ENCODE measurements around the gene CLUH.

CLUH gene

GRCh38 chr17:2755891-2756724 is 44.5 kb upstream of the CLUH start (continued):
- no peak for TF ChIP-seq ZFP41 (tag by site-specific recombination; IDR thresholded peaks at IDR 0.05; ENCODE audit: borderline replicate concordance)
- no peak for TF ChIP-seq ZNF280C (tag by site-specific recombination; IDR thresholded peaks at IDR 0.05)
- no peak for TF ChIP-seq KLF9 (tag by site-specific recombination; IDR thresholded peaks at IDR 0.05; ENCODE audit: low read depth)
- no peak for TF ChIP-seq ZNF274 (IDR thresholded peaks at IDR 0.05; ENCODE audit: low read length)
- no peak for TF ChIP-seq ZNF274 (tag by site-specific recombination; IDR thresholded peaks at IDR 0.05; ENCODE audit: borderline replicate concordance)
- TF ChIP-seq PRDM6 (tag by site-specific recombination; IDR thresholded peaks at IDR 0.05): no peak
- TF ChIP-seq ZNF561 (tag by site-specific recombination; IDR thresholded peaks at IDR 0.05; ENCODE audit: borderline replicate concordance): 0 out of 2 replicates have a peak, but pooled peaks have one; percentile 29
- TF ChIP-seq ZNF121 (tag by site-specific recombination; IDR thresholded peaks at IDR 0.05): no peak
- TF ChIP-seq ZNF335 (tag by site-specific recombination; conservative IDR thresholded peaks at IDR 0.05): peak; percentile 79
- peak; percentile 61 for TF ChIP-seq ZBTB48 (tag by site-specific recombination; IDR thresholded peaks at IDR 0.05)
- TF ChIP-seq ZBTB44 (tag by site-specific recombination; IDR thresholded peaks at IDR 0.05): no peak
- TF ChIP-seq ZNF501 (tag by site-specific recombination; IDR thresholded peaks at IDR 0.05): peak; percentile 39; the same call in 1 of the 2 replicates
- peak; percentile 95 for TF ChIP-seq ZBTB10 (tag by site-specific recombination; IDR thresholded peaks at IDR 0.05)
- no peak for TF ChIP-seq GLI4 (tag by site-specific recombination; IDR thresholded peaks at IDR 0.05)
- TF ChIP-seq AEBP2 (tag by site-specific recombination; IDR thresholded peaks at IDR 0.05; ENCODE audit: borderline replicate concordance): no peak
- TF ChIP-seq ZNF660 (tag by site-specific recombination; IDR thresholded peaks at IDR 0.05): no peak
- TF ChIP-seq KLF16 (tag by site-specific recombination; IDR thresholded peaks at IDR 0.05): no peak
- TF ChIP-seq ZNF404 (tag by site-specific recombination; IDR thresholded peaks at IDR 0.05): no peak
- TF ChIP-seq ZNF132 (tag by site-specific recombination; IDR thresholded peaks at IDR 0.05; ENCODE audit: borderline replicate concordance): no peak
- no peak for TF ChIP-seq GLI2 (tag by site-specific recombination; IDR thresholded peaks at IDR 0.05; ENCODE audit: borderline replicate concordance, low read depth)
- no peak for TF ChIP-seq ZNF211 (tag by site-specific recombination; IDR thresholded peaks at IDR 0.05; ENCODE audit: low read depth)
- peak; percentile 72 for TF ChIP-seq ZIC2 (tag by site-specific recombination; IDR thresholded peaks at IDR 0.05)
- no peak for TF ChIP-seq ZNF670 (tag by site-specific recombination; IDR thresholded peaks at IDR 0.05; ENCODE audit: low read depth)
- TF ChIP-seq ZBTB21 (tag by site-specific recombination; IDR thresholded peaks at IDR 0.05): no peak
- peak; percentile 95 for TF ChIP-seq ZBTB20 (tag by site-specific recombination; IDR thresholded peaks at IDR 0.05)
- TF ChIP-seq ZFP37 (tag by site-specific recombination; IDR thresholded peaks at IDR 0.05): peak; percentile 59; the same call in 1 of the 2 replicates
- peak; percentile 34; the same call in 1 of the 2 replicates for TF ChIP-seq GLIS1 (tag by site-specific recombination; IDR thresholded peaks at IDR 0.05)
- TF ChIP-seq ZNF174 (tag by site-specific recombination; IDR thresholded peaks at IDR 0.05): no peak
- TF ChIP-seq PRDM1 (tag by site-specific recombination; IDR thresholded peaks at IDR 0.05): peak; percentile 42; the same call in 1 of the 2 replicates
- TF ChIP-seq ZNF514 (tag by site-specific recombination; IDR thresholded peaks at IDR 0.05): no peak
